ENCODE results near the gene SMIM35.

DNA sequence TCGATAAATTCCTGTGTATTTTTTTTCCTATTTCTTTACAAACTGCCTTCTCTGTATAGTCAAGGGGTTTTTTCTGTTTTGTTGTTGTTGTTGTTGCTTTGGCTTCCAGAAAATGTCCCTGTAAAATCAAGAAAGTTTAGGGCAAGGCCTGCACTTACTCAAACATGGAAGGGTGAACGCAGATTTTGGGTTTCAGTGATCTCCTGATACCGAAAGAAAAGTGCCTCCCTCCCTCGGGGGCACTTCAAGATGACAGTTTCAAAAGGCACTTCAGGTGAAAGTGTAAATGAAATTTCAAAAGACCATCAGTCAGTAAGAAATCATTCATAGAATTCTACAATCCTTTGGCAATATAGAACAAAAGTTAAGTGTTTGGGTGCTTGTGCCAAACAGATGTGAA lies 53.3 kb downstream of the SMIM35 start:
- TF ChIP-seq POLR2AphosphoS5 (IDR thresholded peaks at IDR 0.05), result no peak
- TF ChIP-seq, protein P1, sequence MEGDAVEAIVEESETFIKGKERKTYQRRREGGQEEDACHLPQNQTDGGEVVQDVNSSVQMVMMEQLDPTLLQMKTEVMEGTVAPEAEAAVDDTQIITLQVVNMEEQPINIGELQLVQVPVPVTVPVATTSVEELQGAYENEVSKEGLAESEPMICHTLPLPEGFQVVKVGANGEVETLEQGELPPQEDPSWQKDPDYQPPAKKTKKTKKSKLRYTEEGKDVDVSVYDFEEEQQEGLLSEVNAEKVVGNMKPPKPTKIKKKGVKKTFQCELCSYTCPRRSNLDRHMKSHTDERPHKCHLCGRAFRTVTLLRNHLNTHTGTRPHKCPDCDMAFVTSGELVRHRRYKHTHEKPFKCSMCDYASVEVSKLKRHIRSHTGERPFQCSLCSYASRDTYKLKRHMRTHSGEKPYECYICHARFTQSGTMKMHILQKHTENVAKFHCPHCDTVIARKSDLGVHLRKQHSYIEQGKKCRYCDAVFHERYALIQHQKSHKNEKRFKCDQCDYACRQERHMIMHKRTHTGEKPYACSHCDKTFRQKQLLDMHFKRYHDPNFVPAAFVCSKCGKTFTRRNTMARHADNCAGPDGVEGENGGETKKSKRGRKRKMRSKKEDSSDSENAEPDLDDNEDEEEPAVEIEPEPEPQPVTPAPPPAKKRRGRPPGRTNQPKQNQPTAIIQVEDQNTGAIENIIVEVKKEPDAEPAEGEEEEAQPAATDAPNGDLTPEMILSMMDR (IDR thresholded peaks at IDR 0.05), result no peak

Data from transverse colon (tissue), 4 donors.